GM21360 (cell line): ENCODE results near the gene USPL1.
"Not testable (repeated sequence)": the region's sequence is repeated elsewhere in the genome, so short reads cannot be mapped to it uniquely, and the experiment has no call there.

ENCODE experiments used
- ATAC-seq: cut with Tn5 transposase; IDR thresholded peaks from one replicate; pipeline ENCODE4 v1.9.1; 2021; ENCODE audit warnings: mild to moderate bottlenecking, moderate library complexity; ENCODE audit not compliant: unreplicated experiment

USPL1 gene

DNA sequence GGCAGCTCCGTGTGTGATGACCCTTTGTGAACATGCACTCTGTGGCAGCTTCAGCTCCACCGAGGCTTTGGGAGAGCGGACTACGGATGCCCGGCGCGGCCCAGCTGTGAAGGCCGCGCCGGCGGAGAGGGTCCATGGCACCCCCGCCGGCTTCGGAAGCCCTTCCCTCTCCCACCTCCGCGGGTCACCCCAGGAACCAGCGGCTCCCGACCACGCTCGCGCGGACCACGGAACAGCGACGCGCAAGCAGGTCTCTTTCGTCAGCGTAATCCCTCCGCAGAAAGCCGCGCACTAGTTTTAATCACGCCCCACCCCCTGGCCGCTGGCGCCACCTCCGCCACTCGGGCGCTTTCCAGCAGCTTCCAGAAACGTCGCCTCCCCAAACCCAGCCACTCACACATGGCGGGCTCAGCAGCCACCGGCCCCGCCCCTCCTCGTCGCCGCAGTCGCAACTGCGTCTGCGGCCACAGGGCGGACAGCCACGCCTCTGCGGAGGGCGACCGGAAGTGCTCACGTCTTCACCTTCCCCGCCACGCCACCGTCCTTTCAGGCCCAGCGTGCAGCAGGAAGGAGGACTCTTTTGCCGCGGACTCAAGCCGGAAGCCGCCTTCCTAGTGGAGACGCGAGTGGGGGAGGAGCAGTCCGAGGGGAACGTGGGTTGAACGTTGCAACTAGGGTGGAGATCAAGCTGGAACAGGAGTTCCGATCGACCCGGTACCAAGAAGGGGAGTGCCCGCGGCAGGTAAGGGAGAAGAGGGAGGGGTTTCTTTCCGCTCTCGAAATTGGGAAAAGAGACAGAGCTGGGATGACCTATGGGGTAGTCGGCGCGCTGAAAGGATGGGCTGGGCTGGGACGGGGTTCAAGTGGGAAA is at the start of gene USPL1:
TSS of gene USPL1 (plus strand) at position 606 of the 871 bp plus-strand sequence. CDS start 3,221 bp downstream, outside the sequence.
- ATAC-seq, result peak; percentile 88

DNA sequence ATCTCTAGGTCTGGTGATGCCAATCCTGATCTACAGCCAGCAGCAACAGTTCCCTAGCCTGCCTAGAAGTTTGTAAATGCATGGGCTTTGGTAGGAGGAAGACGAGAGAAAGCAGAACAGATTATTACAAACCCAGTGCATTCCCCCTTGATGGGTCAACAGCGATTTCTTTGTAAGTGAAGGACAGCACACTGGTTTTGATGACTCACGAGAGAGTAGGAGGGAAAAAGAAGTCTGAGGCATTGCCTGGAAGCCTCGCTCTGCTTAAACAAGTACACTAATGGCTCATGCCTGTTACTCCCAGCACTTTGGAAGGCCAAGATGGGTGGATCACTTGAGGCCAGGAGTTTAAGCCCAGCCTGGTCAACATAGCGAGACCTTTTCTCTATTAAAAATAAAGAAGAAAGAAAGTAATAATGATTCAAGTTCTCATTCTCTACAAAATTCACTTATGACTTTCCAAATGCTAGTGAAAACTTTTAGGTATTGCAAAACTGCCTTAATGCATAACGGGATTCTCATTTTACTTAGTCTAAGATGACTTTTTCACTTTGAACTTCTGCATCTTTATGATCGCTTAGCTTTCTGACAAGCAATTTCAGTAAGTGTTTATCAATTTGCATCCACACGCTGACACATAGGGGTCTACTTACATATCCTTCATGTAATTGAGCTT is 47.7 kb upstream of the USPL1 start:
- no peak for ATAC-seq

DNA sequence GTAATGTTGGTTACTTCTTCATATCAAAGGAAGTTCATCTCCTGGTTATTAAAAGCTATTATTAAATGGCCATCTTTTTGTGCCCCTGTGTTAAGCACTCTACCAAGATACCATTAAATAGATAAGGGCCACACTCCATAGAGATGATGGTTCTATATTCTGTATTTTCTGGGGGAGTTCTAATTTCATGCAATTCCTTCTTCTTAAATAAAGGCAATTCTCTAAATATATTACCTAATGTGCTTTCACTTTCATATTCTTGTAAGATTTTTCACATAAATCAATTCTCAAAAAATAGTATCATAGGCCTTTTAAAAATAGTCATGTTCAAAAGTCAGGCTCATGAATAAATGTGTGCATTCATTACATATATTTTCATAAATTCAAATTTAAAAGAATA is 47.0 kb upstream of the USPL1 start:
- ATAC-seq, result no peak

DNA sequence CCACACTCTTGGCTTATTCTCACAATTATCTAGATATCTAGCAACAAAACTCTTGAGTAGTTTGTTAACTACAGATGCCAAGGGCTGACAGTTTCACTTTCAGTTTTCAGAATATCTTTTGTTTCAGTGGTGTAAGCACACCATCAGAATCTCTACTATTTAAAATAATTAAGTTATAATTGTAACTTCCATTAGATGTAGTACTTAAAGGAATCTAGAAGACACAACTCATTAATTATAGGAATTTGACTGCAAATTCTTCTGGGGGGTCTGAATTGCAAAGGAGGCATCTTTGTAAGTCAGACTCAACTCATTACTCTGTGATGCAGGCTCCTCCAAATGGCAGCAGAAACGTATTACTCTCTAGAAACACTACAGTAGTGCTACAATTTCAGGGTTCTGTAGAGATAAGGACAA is 44.9 kb upstream of the USPL1 start:
- peak; percentile 72 for ATAC-seq

DNA sequence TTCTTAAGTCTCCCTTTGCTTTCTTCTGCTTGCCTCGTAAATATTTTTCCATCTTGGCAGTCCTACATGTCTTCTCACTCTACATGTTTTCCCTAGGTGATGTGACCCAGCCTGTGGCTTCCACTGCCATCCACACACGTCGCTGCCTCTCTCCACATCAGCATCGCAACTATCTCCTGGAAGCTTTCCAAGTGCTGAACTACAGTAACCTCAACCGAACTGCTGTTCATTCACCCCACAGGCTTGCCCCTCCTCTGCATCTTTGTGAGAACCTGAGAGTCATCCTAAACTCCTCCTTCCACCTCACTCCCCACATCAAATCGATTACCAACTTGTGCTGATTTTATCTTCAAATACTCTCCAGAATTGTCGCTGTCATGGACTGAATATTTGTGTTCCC is 41.2 kb upstream of the USPL1 start:
- ATAC-seq, result no peak

DNA sequence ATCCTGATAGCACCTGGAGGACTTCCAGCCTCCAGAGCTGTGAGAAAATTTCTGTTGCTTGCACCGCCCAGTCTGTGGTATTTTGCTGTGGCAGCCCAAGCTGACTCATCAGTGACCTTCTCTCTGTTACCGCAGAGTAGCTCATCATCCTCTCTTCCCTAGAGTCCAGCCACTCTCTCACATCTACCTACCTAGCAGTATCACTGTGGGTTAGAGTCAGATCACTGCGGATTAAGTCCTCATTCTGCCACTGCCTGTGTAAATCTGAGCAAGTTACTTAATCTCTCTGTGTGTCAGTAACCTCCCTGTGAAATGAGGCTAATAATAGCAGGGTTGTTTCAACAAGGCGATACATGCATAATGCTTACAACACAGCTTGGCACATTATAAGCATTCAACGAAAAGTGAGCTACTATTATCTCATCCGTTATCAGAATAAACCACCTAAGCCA is 40.3 kb upstream of the USPL1 start:
- ATAC-seq, result no peak

DNA sequence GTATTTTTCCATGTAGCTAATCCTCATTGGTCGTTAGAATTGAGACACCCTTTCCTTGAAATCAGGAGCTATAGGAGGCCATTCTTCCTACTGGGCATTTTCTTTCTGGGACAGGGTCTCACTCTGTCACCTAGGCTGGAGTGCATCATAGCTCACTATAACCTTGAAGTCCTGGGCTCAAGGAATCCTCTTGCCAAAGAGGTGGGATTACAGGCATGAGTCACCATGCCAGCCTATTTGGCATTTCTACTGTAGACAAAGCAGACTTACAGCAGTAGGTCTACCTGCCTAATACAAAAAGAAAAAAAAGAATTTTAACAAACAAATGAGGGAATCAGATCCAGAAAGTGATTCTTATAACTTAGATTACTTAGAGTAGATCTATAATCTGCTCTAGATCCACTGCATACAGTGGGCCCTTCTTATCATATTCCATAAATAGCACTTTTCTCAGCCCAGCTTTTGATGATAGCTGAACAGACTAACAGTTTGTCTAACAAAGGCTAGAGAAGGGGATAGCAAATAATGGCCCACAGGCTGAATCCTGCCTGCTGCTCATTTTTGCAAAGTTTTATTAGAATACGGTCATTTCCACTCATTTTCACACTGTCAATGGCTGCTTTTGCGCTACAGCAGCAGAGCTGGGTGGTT is 36.7 kb upstream of the USPL1 start:
- ATAC-seq, result no peak

DNA sequence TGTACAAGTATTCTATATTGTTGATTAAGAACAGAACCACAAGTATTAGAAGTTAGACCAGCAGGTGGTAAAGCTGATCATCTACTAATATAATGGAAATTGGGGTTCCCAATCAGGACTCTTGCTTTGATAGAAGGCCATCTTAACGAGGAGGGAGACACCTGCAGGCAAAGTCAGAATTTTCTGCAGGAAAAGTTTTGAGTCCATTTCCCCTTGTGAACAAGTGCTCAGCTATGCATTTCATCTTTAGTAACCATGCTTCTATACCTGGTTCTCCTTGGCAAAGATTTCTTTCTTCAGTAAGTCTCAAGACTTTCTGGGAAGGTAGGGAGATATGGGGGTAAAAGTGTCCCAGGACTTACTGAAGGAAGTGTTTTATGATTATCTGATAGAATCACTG is 36.1 kb upstream of the USPL1 start:
- ATAC-seq, result no peak

DNA sequence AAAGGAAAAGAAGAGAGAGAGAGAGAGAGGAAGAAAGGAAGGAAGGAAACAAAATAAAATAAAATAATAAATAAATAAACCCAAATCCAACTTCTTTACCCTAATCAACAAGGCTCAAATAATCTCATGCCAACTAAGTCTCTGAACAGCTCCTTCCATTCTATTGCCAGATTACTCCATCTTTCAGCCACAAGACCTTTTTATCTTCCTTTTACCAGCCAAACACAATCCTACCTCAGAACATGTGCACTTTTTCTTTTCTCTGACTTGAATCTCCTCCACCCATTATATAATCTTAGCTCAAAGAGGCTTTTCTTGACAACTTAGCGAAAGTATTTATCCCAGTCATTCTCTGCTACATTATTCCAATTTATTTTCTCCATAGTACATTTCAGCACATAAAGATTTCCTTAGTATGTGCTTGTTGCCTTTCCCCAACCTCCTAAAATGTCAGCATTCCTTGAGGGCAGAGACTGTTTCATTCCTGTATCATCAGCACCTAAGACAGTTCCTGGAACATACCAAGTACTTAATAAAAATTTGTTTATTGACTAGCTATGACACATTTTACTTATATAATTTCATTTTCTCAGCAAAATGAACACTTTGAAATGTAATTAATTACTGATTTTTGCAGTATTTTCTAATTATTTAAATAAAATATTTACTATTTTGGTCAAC is 33.5 kb upstream of the USPL1 start:
- ATAC-seq, result no peak

DNA sequence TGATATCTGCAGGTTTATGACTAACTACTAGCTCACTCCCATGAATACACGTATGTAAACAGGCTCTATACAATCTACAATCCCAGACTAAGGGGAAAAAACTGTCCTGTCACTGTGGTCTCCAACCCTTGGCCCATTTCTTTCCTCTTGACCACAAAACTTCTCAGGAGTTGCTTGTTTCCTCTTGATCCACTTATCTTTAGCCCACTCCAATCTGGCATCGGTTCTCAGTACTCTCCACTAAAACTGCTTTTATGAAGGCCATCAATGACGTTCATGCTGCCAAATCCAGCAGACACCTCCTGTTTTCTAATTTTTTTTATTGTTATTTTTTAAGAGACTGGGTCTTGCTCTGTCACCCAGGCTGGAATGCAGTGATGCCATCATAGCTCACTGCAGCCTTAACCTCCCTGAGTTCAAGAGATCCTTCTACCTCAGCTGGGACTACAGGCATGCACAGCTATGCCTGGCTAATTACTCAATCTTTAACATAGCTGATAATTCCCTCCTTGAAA is 31.9 kb upstream of the USPL1 start:
- ATAC-seq, result no peak

DNA sequence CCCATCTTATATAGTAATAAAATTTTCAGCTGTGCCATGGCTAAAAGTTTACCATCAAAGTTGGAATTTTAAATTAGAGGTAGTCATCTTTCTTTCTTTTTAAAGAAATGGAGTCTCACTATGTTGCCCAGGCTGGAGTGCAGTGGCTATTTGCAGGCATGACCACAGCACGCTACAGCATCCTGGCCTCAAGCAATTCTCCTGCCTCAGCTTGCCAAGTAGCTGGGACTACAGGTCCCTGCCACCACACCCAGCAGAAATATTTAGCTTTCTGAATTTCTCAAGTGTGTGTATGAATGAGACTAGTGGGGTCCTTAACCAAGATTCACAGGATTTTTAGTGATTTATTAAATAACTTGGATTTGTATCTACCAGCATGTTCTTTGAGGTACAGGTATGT is 30.5 kb upstream of the USPL1 start:
- ATAC-seq, result no peak

DNA sequence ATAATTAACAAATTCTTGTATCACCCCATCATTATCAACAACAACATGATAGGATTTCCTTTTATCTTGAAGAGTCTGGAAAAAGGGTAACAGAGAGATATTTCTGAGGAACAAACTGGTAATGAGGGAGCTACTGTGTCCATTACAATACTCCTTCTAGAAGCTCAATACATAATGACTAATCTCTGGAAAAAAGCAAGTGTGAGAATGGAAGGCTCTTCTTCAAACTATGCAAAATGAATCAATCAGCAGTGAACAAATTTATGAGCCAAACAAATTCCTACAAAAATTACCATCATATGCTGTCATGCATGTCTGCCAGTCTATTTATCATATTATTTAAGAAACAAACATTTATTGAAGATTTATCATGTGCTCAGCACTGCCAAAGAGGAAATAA is 30.0 kb upstream of the USPL1 start:
- no peak for ATAC-seq

DNA sequence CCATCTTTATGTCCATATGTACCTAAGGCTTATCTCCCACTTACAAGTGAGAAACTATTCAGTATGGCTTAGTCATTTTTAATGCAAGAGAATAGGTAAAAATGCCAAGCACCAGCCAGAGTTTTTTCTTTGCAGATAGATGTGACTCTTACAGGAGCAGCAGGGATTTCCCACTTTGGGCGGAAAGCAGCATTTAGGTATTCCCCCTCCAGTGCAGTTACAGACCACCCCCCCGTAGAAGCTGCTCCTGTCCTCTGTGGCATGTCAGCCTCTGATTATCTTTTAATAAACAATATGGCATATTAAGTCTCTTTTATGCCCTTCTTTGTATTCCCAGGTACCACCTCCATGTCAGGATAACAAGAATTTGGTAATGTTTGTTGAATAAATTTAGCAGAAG is 24.7 kb upstream of the USPL1 start:
- no peak for ATAC-seq

DNA sequence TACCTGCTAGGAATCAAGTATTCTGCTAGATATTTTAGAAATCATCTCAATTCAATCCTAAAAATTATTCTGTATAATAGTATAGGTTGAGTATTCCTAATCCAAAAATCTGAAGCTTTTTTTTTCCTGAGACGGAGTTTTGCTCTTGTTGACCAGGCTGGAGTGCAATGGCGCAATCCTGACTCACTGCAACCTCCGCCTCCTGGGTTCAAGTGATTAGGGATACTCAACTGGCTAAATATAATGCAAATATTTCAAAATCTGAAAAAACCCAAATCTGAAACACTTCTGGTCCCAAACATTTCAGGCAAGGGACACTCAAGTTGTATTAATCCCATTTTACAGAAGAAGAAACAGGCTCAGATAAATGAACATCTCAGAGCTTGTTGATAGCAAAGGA is 17.2 kb upstream of the USPL1 start:
- no peak for ATAC-seq

DNA sequence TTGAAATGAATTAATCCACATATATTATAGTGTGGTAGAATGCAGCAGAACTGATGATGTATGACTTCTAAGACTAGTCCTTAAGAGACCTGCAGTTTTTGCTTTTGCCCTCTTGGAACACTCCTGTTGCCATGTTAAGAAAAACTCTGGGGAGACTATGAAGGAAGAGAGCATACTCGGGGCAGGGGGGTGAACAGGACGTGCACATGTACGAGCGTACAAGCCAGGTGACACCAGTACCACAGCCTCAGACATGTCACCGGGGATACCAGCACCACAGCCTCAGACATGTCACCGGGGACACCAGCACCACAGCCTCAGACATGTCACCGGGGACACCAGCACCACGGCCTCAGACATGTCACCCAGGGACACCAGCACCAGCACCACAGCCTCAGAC is 15.9 kb upstream of the USPL1 start:
- ATAC-seq, result no peak

DNA sequence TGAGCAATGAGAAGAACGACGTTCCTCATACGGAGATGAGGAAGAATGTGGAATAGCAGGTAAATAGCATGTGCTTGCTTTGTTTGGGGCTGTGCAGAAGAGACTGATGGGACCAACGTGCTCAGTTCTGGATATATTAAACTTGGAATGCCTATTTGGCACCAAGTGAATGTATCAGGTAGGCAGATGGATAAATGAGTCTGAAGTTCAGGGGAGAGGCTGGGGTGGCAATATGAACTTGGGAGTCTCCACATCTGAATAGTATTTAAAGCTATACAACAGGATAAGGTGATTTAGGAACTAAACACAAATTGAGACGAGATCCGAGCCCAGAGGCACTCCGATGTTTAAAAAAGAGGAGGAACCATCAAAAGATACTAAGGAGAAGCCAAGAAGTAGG is 12.7 kb upstream of the USPL1 start:
- ATAC-seq, result no peak

DNA sequence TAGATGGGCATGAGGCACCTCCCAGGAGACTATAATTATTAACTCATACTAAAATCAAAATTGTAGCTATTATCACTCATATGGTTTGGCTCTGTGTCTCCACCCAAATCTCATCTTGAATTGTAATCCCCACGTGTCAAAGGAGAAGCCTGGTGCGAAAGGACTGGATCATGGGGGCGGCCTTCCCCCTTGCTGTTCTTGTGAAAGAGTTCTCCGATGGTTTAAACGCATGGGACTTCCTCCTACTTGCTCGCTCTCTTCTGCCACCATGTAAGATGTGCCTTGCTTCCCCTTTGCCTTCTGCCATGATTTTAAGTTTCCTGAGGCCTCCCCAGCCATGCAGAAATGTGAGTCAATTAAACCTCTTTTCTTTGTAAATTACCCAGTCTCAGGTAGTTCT is 10.5 kb upstream of the USPL1 start:
- not testable (repeated sequence) for ATAC-seq

DNA sequence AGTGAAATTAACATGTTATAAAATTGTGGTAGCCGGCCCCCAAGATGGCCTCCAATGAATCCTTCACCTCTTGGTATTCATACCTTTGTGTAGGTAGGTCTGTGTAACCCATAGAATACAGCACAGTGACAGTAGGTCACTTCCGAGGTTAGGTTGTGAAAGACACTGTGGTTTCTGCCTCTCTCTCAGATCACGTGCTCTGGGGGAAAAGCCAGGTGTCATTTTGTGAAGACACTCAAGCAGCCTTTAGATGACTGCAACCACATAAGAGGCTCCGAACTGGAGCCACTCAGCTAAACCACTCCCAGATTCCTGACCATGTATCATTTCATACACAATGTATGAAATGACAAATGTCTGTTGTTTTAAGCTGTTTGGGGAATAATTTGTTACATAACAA is 9.8 kb upstream of the USPL1 start:
- ATAC-seq, result peak; percentile 81

DNA sequence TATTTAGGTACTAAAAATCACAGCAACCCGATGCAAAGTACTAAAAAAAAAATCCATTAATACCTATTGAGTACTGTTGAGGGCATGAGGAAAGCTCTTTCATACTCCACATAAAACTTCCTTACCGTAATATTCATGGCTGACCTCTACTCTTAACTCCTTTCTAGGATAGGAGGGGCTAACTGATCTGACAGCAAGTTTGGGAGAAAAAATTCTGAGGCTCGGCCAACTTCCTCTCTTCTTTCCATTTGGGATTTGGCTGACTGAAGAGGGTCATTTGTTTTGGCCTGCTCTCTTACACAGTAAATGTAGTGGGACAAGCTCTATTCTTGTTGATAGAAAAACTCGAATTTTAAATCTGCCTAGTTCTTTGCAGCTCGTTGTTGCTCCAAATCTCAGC is 9.4 kb upstream of the USPL1 start:
- ATAC-seq, result no peak

DNA sequence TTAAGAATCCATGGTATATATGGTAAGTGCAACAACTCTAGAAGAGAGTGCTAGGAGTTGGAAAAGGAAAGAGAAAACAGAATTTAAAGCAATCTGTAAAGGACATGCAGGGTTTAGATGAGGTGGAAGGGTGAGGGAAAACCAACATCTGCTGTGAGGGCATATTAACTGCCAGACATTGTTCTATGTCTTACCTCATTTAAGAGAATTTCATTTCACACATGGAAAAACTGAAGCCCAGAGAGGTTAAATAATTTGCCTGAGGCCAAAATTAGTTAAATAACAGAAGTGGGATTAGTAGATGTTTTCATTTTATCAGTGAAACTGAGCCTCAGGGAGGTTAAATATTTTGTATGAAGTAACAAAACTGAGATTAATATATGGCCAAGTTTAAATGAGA is 7.4 kb upstream of the USPL1 start:
- ATAC-seq, result no peak

DNA sequence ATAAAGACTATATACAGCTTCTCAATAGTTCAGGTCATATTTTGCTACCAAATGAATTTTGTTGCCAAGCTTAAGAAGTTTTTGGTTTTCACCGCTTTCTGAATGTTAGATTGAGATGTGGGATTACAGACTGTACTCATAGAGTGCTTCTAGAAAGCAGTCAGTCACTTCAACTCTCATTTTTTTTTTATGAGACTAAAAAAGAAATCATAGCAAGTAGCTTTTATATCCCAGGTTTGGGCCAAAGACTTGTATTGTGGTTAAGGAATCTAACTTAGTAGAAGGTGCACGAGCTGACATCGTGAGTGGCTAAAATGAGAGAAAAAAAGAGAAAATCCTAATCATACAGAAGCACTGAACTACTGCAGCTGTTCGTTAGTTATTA is 2.2 kb upstream of the USPL1 start:
- ATAC-seq, result no peak
